IMR-90 (cell line): Measurements from ENCODE around the gene PCSK5. TPM values are rescaled to one million over a fixed set of nuclear protein-coding genes. Genes with fewer than 3 reads are reported as not detected.
A peak's percentile ranks its signal among the peaks of the same experiment; 100 is the strongest.

Source experiments
- ATAC-seq: fragments of 200-7000 bp; cut with Tn5 transposase; 2 replicates; pipeline ENCODE4 v1.9.1; 2020; ENCODE audit warnings: low read depth, mild to moderate bottlenecking, moderate library complexity
- BruUV-seq: library from RNA; stranded (reverse); fragments of 400-500 nt; replicated peaks from 2 replicates; lab custom pipeline; 2021; lab: Mats Ljungman, UMichigan
- CTCF ChIA-PET: fragments of 300-600 bp; formaldehyde crosslinking; extraction: SDS; loops from one replicate; lab custom pipeline; 2021; ENCODE audit warnings: antibody characterized with exemption; lab: Yijun Ruan, JAX
- POLR2A ChIA-PET: fragments of 300-600 bp; sonication (Branson Sonifier 250); formaldehyde crosslinking; loops from one replicate; lab custom pipeline; 2022; ENCODE audit warnings: antibody characterized with exemption; ENCODE audit not compliant: unreplicated experiment; lab: Charles Lee
- DNase-seq: peaks from one replicate; pipeline ENCODE4 v3.0.0; 2013
- H2AFZ ChIP-seq: replicated peaks from 2 replicates; pipeline ENCODE3; 2013; ENCODE audit warnings: low read length, mild to moderate bottlenecking; ENCODE audit not compliant: poor library complexity
- H2AK5ac ChIP-seq: 2 replicates; pipeline ENCODE4 v1.6.1; 2013; ENCODE audit warnings: low read depth, low read length, inconsistent platforms
- H2AK9ac ChIP-seq: replicated peaks from 2 replicates; pipeline ENCODE3; 2013; ENCODE audit warnings: mild to moderate bottlenecking, low read depth, low read length, moderate library complexity; ENCODE audit not compliant: poor library complexity
- H2BK120ac ChIP-seq: 2 replicates; pipeline ENCODE4 v1.6.1; 2013; ENCODE audit warnings: low read depth, low read length, inconsistent platforms
- H2BK15ac ChIP-seq: 3 replicates; pipeline ENCODE4 v1.6.1; 2013; ENCODE audit warnings: low read depth, low read length, inconsistent platforms
- H2BK20ac ChIP-seq: 2 replicates; pipeline ENCODE4 v1.6.1; 2013; ENCODE audit warnings: low read depth, mild to moderate bottlenecking, inconsistent platforms, low read length, moderate library complexity
- H2BK5ac ChIP-seq: 2 replicates; pipeline ENCODE4 v1.6.1; 2013; ENCODE audit warnings: mild to moderate bottlenecking, low read depth, low read length, inconsistent platforms; ENCODE audit not compliant: poor library complexity, severe bottlenecking
- H3K14ac ChIP-seq: replicated peaks from 2 replicates; pipeline ENCODE4 v1.6.1; 2013; ENCODE audit warnings: low read depth, low read length, inconsistent platforms
- H3K18ac ChIP-seq: 2 replicates; pipeline ENCODE4 v1.6.1; 2013; ENCODE audit warnings: low read depth, low read length, control low read depth
- H3K23ac ChIP-seq: 2 replicates; pipeline ENCODE4 v1.6.1; 2013; ENCODE audit warnings: low read depth, low read length, inconsistent platforms
- H3K27ac ChIP-seq: 2 replicates; pipeline ENCODE4 v1.5.1; 2013; ENCODE audit warnings: mild to moderate bottlenecking, control low read depth, low read length; ENCODE audit not compliant: insufficient read depth
- H3K27me3 ChIP-seq: 2 replicates; pipeline ENCODE4 v1.6.1; 2013; ENCODE audit warnings: low read length; ENCODE audit not compliant: control insufficient read depth, insufficient read depth
- H3K36me3 ChIP-seq: 2 replicates; pipeline ENCODE4 v1.6.1; 2013; ENCODE audit warnings: low read length, mixed read lengths; ENCODE audit not compliant: control insufficient read depth, insufficient read depth
- H3K4ac ChIP-seq: 2 replicates; pipeline ENCODE4 v1.6.1; 2013; ENCODE audit warnings: low read depth, low read length, inconsistent platforms
- H3K4me1 ChIP-seq: 2 replicates; pipeline ENCODE4 v1.6.1; 2013; ENCODE audit warnings: low read length, mixed read lengths; ENCODE audit not compliant: control insufficient read depth, insufficient read depth
- H3K4me2 ChIP-seq: 2 replicates; pipeline ENCODE4 v1.6.1; 2013; ENCODE audit warnings: low read depth, mild to moderate bottlenecking, control low read depth, low read length, moderate library complexity
- H3K4me3 ChIP-seq: 2 replicates; pipeline ENCODE4 v1.5.1; 2013; ENCODE audit warnings: low read depth, mild to moderate bottlenecking, control low read depth, low read length, moderate library complexity; ENCODE audit not compliant: insufficient read depth
- H3K56ac ChIP-seq: 2 replicates; pipeline ENCODE4 v1.6.1; 2013; ENCODE audit warnings: low read length, inconsistent platforms; ENCODE audit not compliant: insufficient read depth; ENCODE audit errors: extremely low read depth
- H3K79me1 ChIP-seq, 2 experiments: 2 replicates each; pipeline ENCODE4 v1.6.1; 2013; ENCODE audit warnings: low read length in 2 of 2, inconsistent platforms in 1 of 2, low read depth in 1 of 2
- H3K9ac ChIP-seq: 2 replicates; pipeline ENCODE4 v1.6.1; 2013; ENCODE audit warnings: low read depth, low read length, control low read depth
- H3K9me1 ChIP-seq: 2 replicates; pipeline ENCODE4 v1.6.1; 2013; ENCODE audit warnings: low read length, inconsistent platforms; ENCODE audit not compliant: insufficient read depth
- H3K9me3 ChIP-seq: 2 replicates; pipeline ENCODE4 v1.6.1; 2013; ENCODE audit warnings: low read length; ENCODE audit not compliant: control insufficient read depth, insufficient read depth
- H4K20me1 ChIP-seq: 2 replicates; pipeline ENCODE4 v1.6.1; 2013; ENCODE audit warnings: low read length, inconsistent platforms; ENCODE audit not compliant: insufficient read depth
- H4K5ac ChIP-seq: 2 replicates; pipeline ENCODE4 v1.6.1; 2013; ENCODE audit warnings: mild to moderate bottlenecking, low read depth, low read length, control low read depth
- H4K8ac ChIP-seq, 2 experiments: 2 replicates each; pipeline ENCODE4 v1.6.1; 2013; ENCODE audit warnings: low read depth in 2 of 2, low read length in 2 of 2, control low read depth in 1 of 2, inconsistent platforms in 1 of 2
- H4K91ac ChIP-seq: 2 replicates; pipeline ENCODE4 v1.6.1; 2013; ENCODE audit warnings: low read depth, low read length, inconsistent platforms; ENCODE audit not compliant: insufficient read depth
- BHLHE40 ChIP-seq: fragments of 150-350 bp; IDR thresholded peaks from 2 replicates; pipeline ENCODE4 v1.6.1; 2016; ENCODE audit warnings: mild to moderate bottlenecking, low read depth, low read length
- CHD1 ChIP-seq: IDR thresholded peaks from 2 replicates; pipeline ENCODE4 v1.6.1; 2012; ENCODE audit warnings: low read depth, low read length, improper control_type of control experiment
- MAFK ChIP-seq: IDR thresholded peaks from 2 replicates; pipeline ENCODE4 v1.6.1; 2012; ENCODE audit warnings: low read depth, low read length, improper control_type of control experiment
- MAZ ChIP-seq: IDR thresholded peaks from 2 replicates; pipeline ENCODE4 v1.6.1; 2012; ENCODE audit warnings: low read depth, mild to moderate bottlenecking, low read length, improper control_type of control experiment, moderate library complexity, borderline replicate concordance
- MXI1 ChIP-seq: IDR thresholded peaks from 2 replicates; pipeline ENCODE4 v1.6.1; 2012; ENCODE audit warnings: low read depth, mild to moderate bottlenecking, low read length, moderate library complexity, borderline replicate concordance
- POLR2A ChIP-seq: IDR thresholded peaks from 2 replicates; pipeline ENCODE4 v1.6.1; 2012; ENCODE audit warnings: mild to moderate bottlenecking, low read depth, low read length
- RAD21 ChIP-seq: IDR thresholded peaks from 2 replicates; pipeline ENCODE4 v1.6.1; 2012; ENCODE audit warnings: low read length, improper control_type of control experiment
- RCOR1 ChIP-seq: IDR thresholded peaks from 2 replicates; pipeline ENCODE4 v1.6.1; 2012; ENCODE audit warnings: mild to moderate bottlenecking, low read length, improper control_type of control experiment; ENCODE audit not compliant: insufficient replicate concordance
- SMC3 ChIP-seq: fragments of 150-350 bp; IDR thresholded peaks from 2 replicates; pipeline ENCODE4 v1.6.1; 2016; ENCODE audit warnings: low read depth, mild to moderate bottlenecking, antibody characterized with exemption, low read length, moderate library complexity
- WGBS, 2 experiments: methylation state at CpG; one replicate each; pipeline versions ENCODE4 v1.1.5 to v1.1.7; 2013; ENCODE audit warnings: missing lambda C conversion rate in 2 of 2; ENCODE audit not compliant: insufficient read length in 1 of 2; ENCODE audit errors: extremely low coverage in 2 of 2; 5-methylcytosine and 5-hydroxymethylcytosine counted together
- dilution Hi-C: fragments of 300-500 bp; cut with HindIII; formaldehyde crosslinking; loops from one replicate; pipeline ENCODE4 v1.14.3; 2018; ENCODE audit warnings: low sequenced_read_pairs; ENCODE audit not compliant: unreplicated experiment
- in situ Hi-C: fragments of 300-500 bp; cut with MboI; formaldehyde crosslinking; loops from 3 replicates; pipeline ENCODE4 v1.14.3; 2019; ENCODE audit warnings: low sequenced_read_pairs, inconsistent platforms, mixed read lengths
- intact Hi-C: fragments of 100-400 bp; cut with micrococcal nuclease; formaldehyde crosslinking; loops from 2 replicates; pipeline ENCODE4 v1.10.0; 2022
- polyA plus RNA-seq, 3 experiments: library from polyadenylated mRNA; depleted of rRNA; stranded (reverse); fragments of >200 nt; gene quantifications; 2 replicates each; pipeline ENCODE4 v1.2.3, GENCODE V29; 2012; ENCODE audit warnings: low replicate concordance in 1 of 3
- total RNA-seq: library from RNA; depleted of rRNA; stranded (reverse); fragments of >200 nt; gene quantifications from 2 replicates; pipeline ENCODE4 v1.2.3, GENCODE V29; 2012
- TF ChIP-seq, protein P1 (sequence below): conservative IDR thresholded peaks from 2 replicates; pipeline ENCODE4 v1.5.1; 2012; ENCODE audit warnings: mild to moderate bottlenecking, low read depth, low read length, improper control_type of control experiment

The PCSK5 gene
- total and polyA plus RNA-seq, 2 of the 4 experiments (the other 2 are of a cell fraction), result 1.5 to 3.0 TPM

DNA sequence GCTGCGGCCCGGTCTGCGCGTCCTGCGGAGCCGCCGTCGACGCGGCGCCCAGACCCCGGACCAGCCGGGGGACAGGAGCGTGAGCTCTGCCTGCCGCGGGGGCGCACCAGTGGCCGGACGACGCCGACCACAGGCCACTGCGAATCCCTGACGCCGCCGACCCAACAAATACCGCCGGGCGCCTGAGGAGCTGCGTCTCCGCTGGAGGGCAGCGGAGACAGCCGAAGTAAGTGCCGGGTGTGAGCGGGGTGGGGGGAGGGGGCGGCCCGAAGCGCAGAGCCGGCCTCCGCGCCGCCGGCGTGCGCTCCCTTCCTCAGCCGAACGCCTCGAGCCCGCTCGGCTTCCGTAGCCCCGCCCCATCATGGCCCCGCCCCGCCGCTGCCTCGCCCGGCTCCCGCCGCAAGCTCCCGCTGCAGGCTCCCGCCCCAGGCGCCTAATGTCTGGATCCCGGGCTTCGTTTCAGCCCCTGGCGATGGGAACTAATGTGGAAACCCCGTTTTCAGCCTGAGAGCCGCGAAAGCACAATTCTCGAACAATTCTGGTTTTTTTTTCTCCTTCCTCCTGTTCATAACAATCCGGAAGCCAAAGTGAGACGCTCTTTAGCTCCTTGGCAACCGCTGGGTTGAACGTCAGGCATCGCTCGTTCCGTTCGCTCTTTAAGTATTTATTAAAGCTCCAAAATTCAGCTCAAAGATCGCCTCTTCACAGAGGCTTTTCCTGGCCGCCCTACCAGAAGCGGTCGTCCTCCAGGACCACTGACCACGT, 503.9 kb downstream of the PCSK5 start, which contains the start of gene RFK:
RFK (minus strand) TSS at position 232 of the 765 bp plus-strand sequence. CDS start 255 bp downstream, outside the sequence.
- TF ChIP-seq MXI1 (peak; percentile 56; the same call in 1 of the 2 replicates), BHLHE40 (no peak), POLR2A (peak; percentile 76), MAFK (no peak), CHD1 (no peak), RAD21 (peak; percentile 53), MAZ (peak; percentile 85), RCOR1 (no peak), SMC3 (peak; percentile 35; the same call in 1 of the 2 replicates)
- TF ChIP-seq, protein P1, sequence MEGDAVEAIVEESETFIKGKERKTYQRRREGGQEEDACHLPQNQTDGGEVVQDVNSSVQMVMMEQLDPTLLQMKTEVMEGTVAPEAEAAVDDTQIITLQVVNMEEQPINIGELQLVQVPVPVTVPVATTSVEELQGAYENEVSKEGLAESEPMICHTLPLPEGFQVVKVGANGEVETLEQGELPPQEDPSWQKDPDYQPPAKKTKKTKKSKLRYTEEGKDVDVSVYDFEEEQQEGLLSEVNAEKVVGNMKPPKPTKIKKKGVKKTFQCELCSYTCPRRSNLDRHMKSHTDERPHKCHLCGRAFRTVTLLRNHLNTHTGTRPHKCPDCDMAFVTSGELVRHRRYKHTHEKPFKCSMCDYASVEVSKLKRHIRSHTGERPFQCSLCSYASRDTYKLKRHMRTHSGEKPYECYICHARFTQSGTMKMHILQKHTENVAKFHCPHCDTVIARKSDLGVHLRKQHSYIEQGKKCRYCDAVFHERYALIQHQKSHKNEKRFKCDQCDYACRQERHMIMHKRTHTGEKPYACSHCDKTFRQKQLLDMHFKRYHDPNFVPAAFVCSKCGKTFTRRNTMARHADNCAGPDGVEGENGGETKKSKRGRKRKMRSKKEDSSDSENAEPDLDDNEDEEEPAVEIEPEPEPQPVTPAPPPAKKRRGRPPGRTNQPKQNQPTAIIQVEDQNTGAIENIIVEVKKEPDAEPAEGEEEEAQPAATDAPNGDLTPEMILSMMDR, result peak; percentile 54
- Histone ChIP-seq H2BK20ac (peak within 1 kb of the TSS; percentile 46), H3K4me1 (peaks cover 2% of the 10 kb centered on the region), H3K27ac (peak within 1 kb of the TSS; percentile 92), H3K4me3 (peak within 1 kb of the TSS; percentile 86), H2AK9ac (peak within 1 kb of the TSS; percentile 95), H3K9me3 (no peaks in the 10 kb centered on the region), H3K4ac (peak within 1 kb of the TSS; percentile 96), H2BK15ac (peak within 1 kb of the TSS; percentile 82), H2AK5ac (peak within 1 kb of the TSS; percentile 28), H4K8ac (peak within 1 kb of the TSS; percentile 87 to 88), H3K4me2 (peak within 1 kb of the TSS; percentile 84), H2BK120ac (peak within 1 kb of the TSS; percentile 87), H3K27me3 (no peaks in the 10 kb centered on the region), H2AFZ (peak within 1 kb of the TSS; percentile 99), H3K79me1 (peaks cover 13 to 29% of the 10 kb centered on the region in 2 experiments), H3K9ac (peak within 1 kb of the TSS; percentile 93), H3K18ac (peak within 1 kb of the TSS; percentile 66), H3K36me3 (no peaks in the 10 kb centered on the region; the same call in 1 of the 2 replicates), H4K20me1 (no peaks in the 10 kb centered on the region), H2BK5ac (peak within 1 kb of the TSS; percentile 83), H3K23ac (peak within 1 kb of the TSS; percentile 92), H3K56ac (peak within 1 kb of the TSS; percentile 93), H3K14ac (peak within 1 kb of the TSS; percentile 89), H4K91ac (peak within 1 kb of the TSS; percentile 83), H4K5ac (peak within 1 kb of the TSS; percentile 59), H3K9me1 (peaks cover 3% of the 10 kb centered on the region; the same call in 1 of the 2 replicates)
- no TSS peak for BruUV-seq
- dilution Hi-C loops, result no loop called here
- 0% methylated on average over 17 of the region's 81 CpGs; no CpG with 5 or more reads in 1 of the 2 experiments for WGBS, 2 experiments
- CTCF ChIA-PET, result interaction anchor here (0.6 to 2.7 kb wide), 8 partner anchors 10 to 1114 kb away, joined by 3 to 12 read pairs (median 5); no protein-coding TSS in a partner anchor
- POLR2A ChIA-PET, result interaction anchor here (0.6 to 1.1 kb wide), 4 partner anchors 10 to 239 kb away, joined by 3 to 5 read pairs (median 4); no protein-coding TSS in a partner anchor
- in situ Hi-C loops, result no loop called here
- intact Hi-C loops, result loop anchor here (2.0 to 5.0 kb wide), 4 partner anchors 72 to 502 kb away; partner anchors contain the start of gene PCSK5
- DNase-seq, result peak; percentile 93
- peak; percentile 96 for ATAC-seq
